GM23338 (cell line): ENCODE measurements around the gene CXCR1.

Source experiments
- EZH2 ChIP-seq: fragments of 200-600 bp; sonication (generic); IDR thresholded peaks from one replicate; pipeline ENCODE4 v1.8.0; 2017; ENCODE audit warnings: antibody characterized with exemption, mild to moderate bottlenecking, low read depth; ENCODE audit not compliant: unreplicated experiment
- EZH2phosphoT487 ChIP-seq: fragments of 200-600 bp; sonication (generic); IDR thresholded peaks from one replicate; pipeline ENCODE4 v1.8.1; 2018; ENCODE audit warnings: antibody characterized with exemption; ENCODE audit not compliant: unreplicated experiment
- JUNB ChIP-seq: IDR thresholded peaks from one replicate; pipeline ENCODE4 v1.6.1; 2016; ENCODE audit warnings: antibody characterized with exemption; ENCODE audit not compliant: unreplicated experiment
- POLR2AphosphoS5 ChIP-seq: IDR thresholded peaks from 2 replicates; pipeline ENCODE4 v1.6.1; 2016; ENCODE audit warnings: antibody characterized with exemption, low read depth
- TF ChIP-seq, protein P1 (sequence below), 2 experiments: fragments of 200-600 bp in 1 of 2; sonication (generic) in 1 of 2; conservative IDR thresholded peaks; 2 replicates each; pipeline versions ENCODE4 v1.5.1 to v1.6.1; 2016 to 2017; ENCODE audit warnings: antibody characterized with exemption in 2 of 2, low read depth in 2 of 2, mild to moderate bottlenecking in 2 of 2, moderate library complexity in 1 of 2
- TF ChIP-seq, protein P2 (sequence below): IDR thresholded peaks from 2 replicates; pipeline ENCODE4 v1.6.1; 2016; ENCODE audit warnings: antibody characterized with exemption
- TF ChIP-seq, protein P3 (sequence below): IDR thresholded peaks from one replicate; pipeline ENCODE4 v1.6.1; 2018; ENCODE audit warnings: antibody characterized with exemption; ENCODE audit not compliant: unreplicated experiment

DNA sequence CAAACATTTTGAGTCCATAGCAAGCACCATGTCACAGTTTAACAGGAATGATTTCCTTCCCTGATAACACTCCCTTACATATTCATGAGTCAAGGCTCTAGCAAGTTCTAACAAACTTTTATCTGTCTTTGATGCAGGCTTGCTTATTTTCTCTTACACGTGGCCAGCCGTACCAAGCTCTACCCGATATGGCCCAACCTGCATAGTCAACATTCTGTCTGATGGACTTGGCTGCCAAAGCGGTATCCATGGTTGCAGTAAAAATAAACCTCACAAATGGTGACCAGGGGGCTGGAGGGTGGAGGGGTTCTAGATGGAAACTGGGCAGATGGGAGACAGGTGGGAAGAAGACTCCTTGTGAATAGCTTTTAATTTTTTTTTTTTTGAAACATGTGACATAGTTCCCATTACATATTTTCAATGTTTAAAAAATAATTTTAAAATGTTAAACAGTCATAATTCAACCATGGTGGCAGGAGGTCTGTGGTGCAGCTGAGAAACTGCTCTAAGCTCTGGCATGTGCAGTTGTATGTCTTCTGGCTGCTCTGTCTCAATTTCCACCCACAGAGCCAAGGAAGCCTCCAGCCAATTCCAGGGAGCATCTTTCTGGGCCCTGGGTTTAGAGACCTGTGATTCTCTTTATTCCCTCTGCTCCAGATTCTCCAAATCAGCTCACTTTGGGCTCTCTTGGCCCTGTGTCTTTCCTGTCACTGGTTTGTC, 20.7 kb upstream of the CXCR1 start:
- TF ChIP-seq, protein P1, sequence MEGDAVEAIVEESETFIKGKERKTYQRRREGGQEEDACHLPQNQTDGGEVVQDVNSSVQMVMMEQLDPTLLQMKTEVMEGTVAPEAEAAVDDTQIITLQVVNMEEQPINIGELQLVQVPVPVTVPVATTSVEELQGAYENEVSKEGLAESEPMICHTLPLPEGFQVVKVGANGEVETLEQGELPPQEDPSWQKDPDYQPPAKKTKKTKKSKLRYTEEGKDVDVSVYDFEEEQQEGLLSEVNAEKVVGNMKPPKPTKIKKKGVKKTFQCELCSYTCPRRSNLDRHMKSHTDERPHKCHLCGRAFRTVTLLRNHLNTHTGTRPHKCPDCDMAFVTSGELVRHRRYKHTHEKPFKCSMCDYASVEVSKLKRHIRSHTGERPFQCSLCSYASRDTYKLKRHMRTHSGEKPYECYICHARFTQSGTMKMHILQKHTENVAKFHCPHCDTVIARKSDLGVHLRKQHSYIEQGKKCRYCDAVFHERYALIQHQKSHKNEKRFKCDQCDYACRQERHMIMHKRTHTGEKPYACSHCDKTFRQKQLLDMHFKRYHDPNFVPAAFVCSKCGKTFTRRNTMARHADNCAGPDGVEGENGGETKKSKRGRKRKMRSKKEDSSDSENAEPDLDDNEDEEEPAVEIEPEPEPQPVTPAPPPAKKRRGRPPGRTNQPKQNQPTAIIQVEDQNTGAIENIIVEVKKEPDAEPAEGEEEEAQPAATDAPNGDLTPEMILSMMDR (conservative IDR thresholded peaks at IDR 0.05; ENCODE audit: low read depth in 2 of 2), result no peak
- TF ChIP-seq POLR2AphosphoS5, result no peak
- TF ChIP-seq, protein P2, sequence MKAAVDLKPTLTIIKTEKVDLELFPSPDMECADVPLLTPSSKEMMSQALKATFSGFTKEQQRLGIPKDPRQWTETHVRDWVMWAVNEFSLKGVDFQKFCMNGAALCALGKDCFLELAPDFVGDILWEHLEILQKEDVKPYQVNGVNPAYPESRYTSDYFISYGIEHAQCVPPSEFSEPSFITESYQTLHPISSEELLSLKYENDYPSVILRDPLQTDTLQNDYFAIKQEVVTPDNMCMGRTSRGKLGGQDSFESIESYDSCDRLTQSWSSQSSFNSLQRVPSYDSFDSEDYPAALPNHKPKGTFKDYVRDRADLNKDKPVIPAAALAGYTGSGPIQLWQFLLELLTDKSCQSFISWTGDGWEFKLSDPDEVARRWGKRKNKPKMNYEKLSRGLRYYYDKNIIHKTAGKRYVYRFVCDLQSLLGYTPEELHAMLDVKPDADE, result no peak
- TF ChIP-seq EZH2phosphoT487, result no peak
- no peak for TF ChIP-seq EZH2
- TF ChIP-seq JUNB, result no peak
- TF ChIP-seq, protein P3, sequence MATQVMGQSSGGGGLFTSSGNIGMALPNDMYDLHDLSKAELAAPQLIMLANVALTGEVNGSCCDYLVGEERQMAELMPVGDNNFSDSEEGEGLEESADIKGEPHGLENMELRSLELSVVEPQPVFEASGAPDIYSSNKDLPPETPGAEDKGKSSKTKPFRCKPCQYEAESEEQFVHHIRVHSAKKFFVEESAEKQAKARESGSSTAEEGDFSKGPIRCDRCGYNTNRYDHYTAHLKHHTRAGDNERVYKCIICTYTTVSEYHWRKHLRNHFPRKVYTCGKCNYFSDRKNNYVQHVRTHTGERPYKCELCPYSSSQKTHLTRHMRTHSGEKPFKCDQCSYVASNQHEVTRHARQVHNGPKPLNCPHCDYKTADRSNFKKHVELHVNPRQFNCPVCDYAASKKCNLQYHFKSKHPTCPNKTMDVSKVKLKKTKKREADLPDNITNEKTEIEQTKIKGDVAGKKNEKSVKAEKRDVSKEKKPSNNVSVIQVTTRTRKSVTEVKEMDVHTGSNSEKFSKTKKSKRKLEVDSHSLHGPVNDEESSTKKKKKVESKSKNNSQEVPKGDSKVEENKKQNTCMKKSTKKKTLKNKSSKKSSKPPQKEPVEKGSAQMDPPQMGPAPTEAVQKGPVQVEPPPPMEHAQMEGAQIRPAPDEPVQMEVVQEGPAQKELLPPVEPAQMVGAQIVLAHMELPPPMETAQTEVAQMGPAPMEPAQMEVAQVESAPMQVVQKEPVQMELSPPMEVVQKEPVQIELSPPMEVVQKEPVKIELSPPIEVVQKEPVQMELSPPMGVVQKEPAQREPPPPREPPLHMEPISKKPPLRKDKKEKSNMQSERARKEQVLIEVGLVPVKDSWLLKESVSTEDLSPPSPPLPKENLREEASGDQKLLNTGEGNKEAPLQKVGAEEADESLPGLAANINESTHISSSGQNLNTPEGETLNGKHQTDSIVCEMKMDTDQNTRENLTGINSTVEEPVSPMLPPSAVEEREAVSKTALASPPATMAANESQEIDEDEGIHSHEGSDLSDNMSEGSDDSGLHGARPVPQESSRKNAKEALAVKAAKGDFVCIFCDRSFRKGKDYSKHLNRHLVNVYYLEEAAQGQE, result no peak
